Omental fat pad (tissue), 4 donors: Measurements from ENCODE around the gene TXNDC2. TPM values are rescaled to one million over a fixed set of nuclear protein-coding genes. Genes with fewer than 3 reads are reported as not detected.
"Not testable (repeated sequence)": the region's sequence is repeated elsewhere in the genome, so short reads cannot be mapped to it uniquely, and the experiment has no call there.

Experiments used
- ATAC-seq: fragments of 150-250 bp; one replicate; pipeline ENCODE4 v1.9.1; 2016; ENCODE audit warnings: mild to moderate bottlenecking, moderate library complexity; ENCODE audit not compliant: low FRiP score
- DNase-seq: peaks from one replicate; pipeline ENCODE4 v3.0.0-alpha.2; 2019; ENCODE audit warnings: low spot score
- CTCF ChIP-seq, 3 donors: fragments of 450-650 bp; IDR thresholded peaks; one replicate each; pipeline ENCODE4 v1.5.1; 2016 to 2017; ENCODE audit warnings: antibody characterized with exemption in 3 of 3, mild to moderate bottlenecking in 3 of 3, moderate library complexity in 2 of 3
- total RNA-seq, 4 donors: library from RNA; depleted of rRNA; stranded (reverse); fragments of >200 nt; gene quantifications; one replicate each; pipeline ENCODE4 v1.1.0, GENCODE V29; 2016

The TXNDC2 gene
- total RNA-seq, 4 donors from 2014 or later, result 0.24 to 0.44 TPM; not detected in 2

- no peak for TF ChIP-seq CTCF (IDR thresholded peaks at IDR 0.05)
- ATAC-seq (no peak), DNase-seq (no peak)
Measured at GRCh38 chr18:9884532-9885140, 1.1 kb upstream of the TXNDC2 start.

- no peak for ATAC-seq
- TF ChIP-seq CTCF (IDR thresholded peaks at IDR 0.05), result no peak
- no peak for DNase-seq
Measured at GRCh38 chr18:9886005-9886348, 204 bp downstream of the TXNDC2 start.

GRCh38 chr18:9887992-9888391, 2.2 kb downstream of the TXNDC2 start:
- no peak for ATAC-seq
- no peak for DNase-seq
- no peak for TF ChIP-seq CTCF (IDR thresholded peaks at IDR 0.05)

- DNase-seq (no peak), ATAC-seq (no peak)
- TF ChIP-seq CTCF (IDR thresholded peaks at IDR 0.05), result no peak
Measured at GRCh38 chr18:9890196-9890595, 4.4 kb downstream of the TXNDC2 start.

- DNase-seq, result no peak
- ATAC-seq, result no peak
- TF ChIP-seq CTCF (IDR thresholded peaks at IDR 0.05), result no peak
Measured at GRCh38 chr18:9890957-9891356, 5.2 kb downstream of the TXNDC2 start.

GRCh38 chr18:9891515-9891914, 5.7 kb downstream of the TXNDC2 start:
- not testable (repeated sequence) for ATAC-seq, DNase-seq

- TF ChIP-seq CTCF (IDR thresholded peaks at IDR 0.05), result no peak
- ATAC-seq (no peak), DNase-seq (no peak)
Measured at GRCh38 chr18:9894454-9895068, 8.8 kb downstream of the TXNDC2 start.
